Measurements from ENCODE around the gene GRIA4. TPM values are rescaled to one million over a fixed set of nuclear protein-coding genes. Genes with fewer than 3 reads are reported as not detected.
"Not testable (repeated sequence)": the region's sequence is repeated elsewhere in the genome, so short reads cannot be mapped to it uniquely, and the experiment has no call there.

GRIA4 gene
- total RNA-seq, 1 experiment from 2014 or later: not detected

DNA sequence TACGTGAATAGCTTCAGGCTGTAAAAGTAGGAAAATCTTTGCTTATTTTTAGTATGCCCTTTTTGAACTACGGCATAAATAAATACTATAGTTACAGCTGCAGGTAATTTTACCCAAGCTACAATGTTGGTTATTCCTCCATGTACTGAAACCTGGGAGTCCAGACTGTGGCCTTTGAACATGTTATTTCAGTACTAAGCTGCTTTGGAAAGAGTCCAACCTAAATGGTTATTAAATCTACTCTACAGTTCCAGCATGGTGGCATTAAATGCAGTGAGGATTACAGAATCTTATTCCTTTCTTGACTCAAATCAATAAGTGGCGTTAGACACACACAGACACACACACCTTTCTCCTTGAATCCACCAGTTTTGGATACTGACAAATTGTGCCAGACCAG, 247.1 kb downstream of the GRIA4 start:
- DNase-seq (ENCODE audit: low read depth): no peak

GRCh38 chr11:105857728-105858127, 247.9 kb downstream of the GRIA4 start:
- DNase-seq (ENCODE audit: low read depth): no peak

DNA sequence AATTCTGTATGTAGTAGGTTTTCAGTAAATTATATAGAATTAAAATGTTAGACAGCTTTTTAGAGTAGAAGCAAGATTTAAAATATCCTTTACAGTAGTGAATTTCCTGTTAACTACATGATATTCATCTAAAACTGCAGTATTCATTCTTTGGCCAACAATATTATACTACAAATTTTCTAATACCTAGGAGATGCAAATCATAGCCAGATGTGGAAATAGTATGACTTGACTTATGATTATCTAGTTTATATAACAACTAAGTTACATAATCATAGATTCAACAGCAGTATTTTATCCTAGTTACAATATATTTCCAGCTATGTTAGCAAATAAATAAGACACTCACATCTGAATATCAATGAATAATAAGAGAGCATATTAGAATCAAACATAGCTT, 249.0 kb downstream of the GRIA4 start:
- DNase-seq (ENCODE audit: low read depth): no peak

DNA sequence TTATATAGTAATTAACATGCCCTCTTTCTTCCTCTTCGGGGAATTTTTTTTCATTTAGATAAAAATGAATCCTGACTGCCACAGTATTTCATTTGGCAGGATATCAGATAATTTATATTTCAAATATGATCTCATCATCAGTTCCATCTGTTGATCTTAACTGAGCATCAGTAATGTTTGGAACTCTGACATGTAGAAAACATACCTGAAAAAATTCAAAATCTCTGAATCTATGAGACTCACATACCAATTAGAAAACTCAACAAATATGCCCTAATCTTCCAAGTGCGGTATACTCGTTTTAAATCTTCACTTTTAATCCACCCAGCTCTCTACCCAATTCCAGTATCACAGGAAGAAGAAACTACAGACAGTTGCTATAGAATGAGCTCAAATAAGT, 250.2 kb downstream of the GRIA4 start:
- no peak for DNase-seq (ENCODE audit: low read depth)

DNA sequence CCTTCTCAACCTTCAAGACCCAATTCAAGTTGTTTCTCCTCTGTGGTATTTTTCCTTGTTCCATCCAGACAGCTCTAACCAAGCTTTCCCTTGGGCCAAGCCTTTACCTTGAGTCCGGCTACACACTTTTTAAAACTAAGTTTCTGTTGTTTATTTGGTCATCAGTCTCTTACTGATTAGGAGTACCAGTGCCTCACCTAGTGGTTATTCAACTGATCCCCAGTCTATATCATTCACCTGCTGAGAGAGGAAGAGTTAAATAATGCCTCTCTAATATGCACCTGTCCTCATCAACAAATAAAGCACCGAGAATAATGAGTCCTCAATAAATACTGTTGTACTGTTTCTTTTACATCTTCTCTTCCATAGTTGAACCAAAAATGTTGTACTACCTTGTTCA, 251.4 kb downstream of the GRIA4 start:
- no peak for DNase-seq (ENCODE audit: low read depth)

- DNase-seq (ENCODE audit: low read depth): peak; percentile 48
These were observed 253.0 kb downstream of the GRIA4 start for GRCh38 chr11:105862736-105863367.

DNA sequence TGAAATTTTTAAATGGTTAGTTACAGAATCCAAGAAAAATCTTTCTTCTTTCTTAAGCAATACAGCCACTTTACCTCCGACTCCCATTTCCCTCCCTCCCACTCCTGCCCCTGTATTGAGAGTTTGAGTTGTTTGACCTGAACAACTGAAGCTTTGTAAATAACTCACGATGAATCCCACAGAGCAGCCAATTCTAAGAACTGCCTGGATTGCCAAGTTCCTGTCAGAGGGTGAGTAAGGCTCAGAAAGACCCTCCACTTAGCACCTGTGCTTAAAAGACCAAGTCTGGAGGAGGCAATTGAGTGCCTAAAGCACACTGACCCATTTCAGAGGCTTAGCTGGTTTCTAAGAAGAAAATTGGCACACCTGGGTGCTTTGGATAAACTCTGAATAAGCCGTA, 253.7 kb downstream of the GRIA4 start:
- DNase-seq (ENCODE audit: low read depth): no peak

DNA sequence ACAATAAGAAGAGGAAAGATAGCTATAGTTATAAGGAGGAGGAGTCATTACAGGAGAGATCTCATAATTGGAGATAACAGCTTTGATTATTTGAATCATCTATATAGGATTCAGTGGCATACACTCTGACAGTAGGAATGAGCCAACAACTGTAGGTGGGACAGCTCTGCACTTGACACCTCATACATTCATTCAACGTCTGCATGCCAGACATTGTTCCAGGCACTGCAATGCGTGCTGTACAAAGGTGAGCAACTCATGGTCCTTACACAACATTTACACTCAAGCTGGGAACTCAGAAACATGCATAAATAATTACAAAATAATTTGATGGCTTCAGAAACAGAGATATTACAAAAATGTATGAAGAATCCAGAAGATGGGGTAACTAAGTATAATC, 257.9 kb downstream of the GRIA4 start:
- no peak for DNase-seq (ENCODE audit: low read depth)

- DNase-seq (ENCODE audit: low read depth): no peak
These were observed 259.0 kb downstream of the GRIA4 start for GRCh38 chr11:105868762-105869285.

GRCh38 chr11:105870516-105871113, 260.7 kb downstream of the GRIA4 start:
- DNase-seq (ENCODE audit: low read depth): peak; percentile 17

DNA sequence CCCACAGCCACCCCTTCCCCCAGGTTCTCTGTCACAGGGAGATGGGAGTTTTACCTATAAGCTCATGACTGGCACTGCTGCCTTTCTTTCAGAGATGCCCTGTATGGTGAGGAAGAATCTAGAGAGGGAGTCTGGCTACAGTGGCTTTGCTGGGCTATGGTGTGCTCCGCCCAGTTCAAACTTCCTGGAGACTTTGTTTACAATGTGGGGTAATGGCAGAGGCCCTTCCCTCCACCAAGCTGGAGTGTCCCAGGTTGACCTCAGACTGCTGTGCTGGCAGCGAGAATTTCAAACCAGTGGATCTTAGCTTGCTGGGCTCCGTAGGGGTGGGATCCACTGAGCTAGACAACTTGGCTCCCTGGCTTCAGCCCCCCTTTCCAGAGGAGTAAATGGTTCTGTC, 268.6 kb downstream of the GRIA4 start:
- no peak for DNase-seq (ENCODE audit: low read depth)

DNA sequence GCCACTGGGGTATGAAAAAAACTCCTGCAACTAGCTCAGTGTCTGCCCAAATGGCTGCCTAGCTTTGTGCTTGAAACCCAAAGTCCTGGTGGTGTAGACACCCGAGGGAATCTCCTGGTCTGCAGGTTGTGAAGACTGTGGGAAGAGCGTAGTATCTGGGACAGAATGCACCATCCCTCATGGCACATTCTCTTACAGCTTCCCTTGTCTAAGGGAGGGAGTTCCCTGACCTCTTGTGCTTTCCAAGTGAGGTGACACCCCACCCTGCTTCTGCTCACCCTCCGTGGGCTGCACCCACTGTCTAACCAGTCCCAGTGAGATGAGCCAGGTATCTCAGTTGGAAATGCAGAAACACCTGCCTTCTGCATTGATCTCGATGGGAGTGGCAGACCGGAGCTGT, 269.1 kb downstream of the GRIA4 start:
- DNase-seq (ENCODE audit: low read depth): not testable (repeated sequence)

DNA sequence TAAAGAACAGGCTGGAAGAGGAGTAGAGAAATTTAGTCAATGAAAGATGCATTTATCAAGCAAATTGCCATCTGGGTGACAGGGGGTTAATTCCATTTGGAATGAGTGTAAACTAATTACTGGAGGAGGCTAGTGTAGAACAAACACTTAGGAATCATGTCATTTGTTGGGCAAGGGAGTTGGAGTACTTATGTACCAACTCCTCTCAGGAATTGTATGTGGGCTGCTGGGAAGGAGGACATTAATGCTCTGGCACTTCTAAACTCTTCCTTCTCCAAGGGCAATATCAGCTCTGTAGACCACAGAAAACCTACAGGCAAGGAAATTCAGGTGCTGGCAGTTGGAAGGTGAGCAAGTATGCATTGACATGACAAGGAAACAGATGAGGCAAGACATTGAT, 271.2 kb downstream of the GRIA4 start:
- no peak for DNase-seq (ENCODE audit: low read depth)

- DNase-seq (ENCODE audit: low read depth): no peak
These were observed 274.6 kb downstream of the GRIA4 start for GRCh38 chr11:105884436-105884835.

GRCh38 chr11:105891685-105892084, 281.8 kb downstream of the GRIA4 start:
- no peak for DNase-seq (ENCODE audit: low read depth)

DNA sequence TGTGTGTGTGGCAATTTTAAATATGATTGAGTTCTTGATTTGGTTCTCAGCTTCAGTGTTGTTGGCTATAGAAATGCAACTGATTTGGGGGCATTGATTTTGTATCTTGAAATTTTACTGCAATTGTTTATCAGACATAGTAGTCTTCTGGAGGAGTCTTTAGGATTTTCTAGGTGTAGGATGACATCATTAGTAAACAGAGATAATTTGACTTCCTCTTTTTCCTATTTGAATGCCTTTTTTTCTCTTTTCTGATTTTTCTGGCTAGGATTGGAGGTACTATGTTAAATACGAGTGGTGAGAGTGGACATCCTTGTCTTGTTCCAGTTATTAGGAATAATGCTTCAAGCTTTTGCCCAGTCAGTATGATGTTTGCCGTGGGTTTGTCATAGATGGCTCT, 287.3 kb downstream of the GRIA4 start:
- no peak for DNase-seq (ENCODE audit: low read depth)

GRCh38 chr11:105899772-105900171, 289.9 kb downstream of the GRIA4 start:
- no peak for DNase-seq (ENCODE audit: low read depth)

GRCh38 chr11:105900515-105901035, 290.7 kb downstream of the GRIA4 start:
- DNase-seq (ENCODE audit: low read depth): no peak

- no peak for DNase-seq (ENCODE audit: low read depth)
These were observed 293.2 kb downstream of the GRIA4 start for GRCh38 chr11:105903113-105903512.

DNA sequence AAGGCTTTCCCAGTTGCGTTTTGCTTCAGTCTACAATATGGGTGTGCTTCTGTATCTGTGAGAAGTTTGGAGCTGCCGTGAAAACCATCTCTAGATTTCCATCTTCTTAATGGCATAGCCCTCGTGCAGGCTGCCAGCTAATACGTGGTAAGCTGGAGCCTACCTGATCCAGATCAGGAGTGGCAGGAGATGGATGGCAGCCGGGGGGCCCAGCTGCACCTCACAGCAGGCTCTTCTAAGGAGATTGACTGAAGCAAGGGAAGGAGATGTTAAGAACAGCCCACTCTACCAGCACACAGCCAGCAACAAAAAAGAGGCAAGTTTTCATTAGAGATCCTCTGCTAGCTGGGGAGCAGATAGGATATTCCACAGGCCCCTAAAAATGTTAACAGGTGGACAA, 296.6 kb downstream of the GRIA4 start:
- no peak for DNase-seq (ENCODE audit: low read depth)

- DNase-seq (ENCODE audit: low read depth): no peak
These were observed 297.4 kb downstream of the GRIA4 start for GRCh38 chr11:105907319-105907718.

DNA sequence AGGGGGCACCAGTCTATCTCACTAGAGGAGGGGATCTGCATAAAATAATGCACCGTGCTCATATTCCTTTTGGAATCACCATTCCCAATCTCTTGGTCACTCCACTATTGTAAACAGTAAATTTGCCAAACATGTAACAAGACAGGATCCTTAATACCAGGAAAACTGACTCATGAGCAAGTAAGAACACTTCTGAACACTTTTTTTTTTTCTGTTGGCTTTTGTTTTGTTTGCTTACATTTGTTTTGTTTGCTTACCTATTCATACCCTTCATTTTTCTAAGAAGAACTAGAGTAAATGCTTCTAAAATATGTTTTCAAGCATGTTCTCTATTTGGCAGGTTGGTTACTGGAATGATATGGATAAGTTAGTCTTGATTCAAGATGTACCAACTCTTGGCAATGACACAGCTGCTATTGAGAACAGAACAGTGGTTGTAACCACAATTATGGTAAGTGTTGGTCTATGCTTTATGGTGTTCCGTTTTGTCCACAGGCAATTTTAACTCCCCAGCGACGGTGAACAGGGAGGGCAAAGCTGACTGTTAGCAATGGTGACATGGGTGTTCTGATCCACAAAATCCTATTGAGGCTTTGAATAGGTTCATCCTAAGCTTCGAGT, 300.3 kb downstream of the GRIA4 start:
- peak; percentile 18 for DNase-seq (ENCODE audit: low read depth)

GRCh38 chr11:105911454-105911853, 301.6 kb downstream of the GRIA4 start:
- DNase-seq (ENCODE audit: low read depth): no peak
